ENCODE results near the gene TTC39C. TPM values are rescaled to one million over a fixed set of nuclear protein-coding genes. Genes with fewer than 3 reads are reported as not detected.

The TTC39C gene
- total RNA-seq, 1 donor from 2014 or later: 41.5 TPM

- no peak for DNase-seq
Measured at GRCh38 chr18:23992089-23992940, 22.2 kb upstream of the TTC39C start.

GRCh38 chr18:23992941-23993280, 21.6 kb upstream of the TTC39C start:
- DNase-seq: no peak

DNA sequence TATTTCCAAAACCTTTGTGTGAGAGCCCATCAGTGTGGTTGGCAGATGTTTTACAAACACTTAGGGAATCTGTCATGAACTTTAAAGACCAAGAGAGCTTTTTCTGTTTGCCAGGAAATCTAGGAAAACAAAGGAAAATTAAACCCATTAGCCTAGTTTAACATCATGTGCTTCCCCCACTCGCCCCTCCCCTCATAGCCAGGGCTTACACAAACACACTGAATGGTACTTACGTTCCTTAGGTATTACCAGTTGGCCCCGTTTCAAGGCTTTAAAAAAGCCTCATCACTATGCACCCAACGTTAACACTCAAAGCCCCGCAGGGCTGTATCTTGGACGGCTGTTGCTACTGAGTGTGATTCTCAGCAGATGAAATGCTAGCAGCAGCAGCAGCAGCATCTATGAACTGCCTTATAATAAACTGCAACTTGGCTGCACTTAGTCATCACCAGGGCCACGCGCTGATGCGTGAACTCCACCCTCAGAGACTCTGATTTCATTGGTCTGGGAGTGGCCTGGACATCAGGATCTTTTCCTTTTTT, 20.1 kb upstream of the TTC39C start:
- DNase-seq: no peak

DNA sequence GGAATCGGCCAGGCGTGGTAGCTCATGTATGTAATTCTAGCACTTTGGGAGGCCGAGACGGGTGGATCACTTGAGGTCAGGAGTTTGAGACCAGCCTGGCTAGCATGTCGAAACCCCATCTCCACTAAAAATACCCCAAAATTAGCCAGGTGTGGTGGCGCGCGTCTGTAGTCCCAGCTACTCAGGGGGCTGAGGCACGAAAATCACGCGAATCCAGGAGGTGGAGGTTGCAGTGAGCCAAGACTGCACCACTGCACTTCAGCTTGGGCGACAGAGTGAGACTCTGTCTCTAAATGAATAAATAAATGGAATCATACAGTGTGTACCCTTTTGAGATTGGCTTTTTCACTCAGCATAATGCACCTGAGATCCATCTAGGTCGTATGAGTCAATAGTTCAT, 19.4 kb upstream of the TTC39C start:
- DNase-seq: no peak

DNA sequence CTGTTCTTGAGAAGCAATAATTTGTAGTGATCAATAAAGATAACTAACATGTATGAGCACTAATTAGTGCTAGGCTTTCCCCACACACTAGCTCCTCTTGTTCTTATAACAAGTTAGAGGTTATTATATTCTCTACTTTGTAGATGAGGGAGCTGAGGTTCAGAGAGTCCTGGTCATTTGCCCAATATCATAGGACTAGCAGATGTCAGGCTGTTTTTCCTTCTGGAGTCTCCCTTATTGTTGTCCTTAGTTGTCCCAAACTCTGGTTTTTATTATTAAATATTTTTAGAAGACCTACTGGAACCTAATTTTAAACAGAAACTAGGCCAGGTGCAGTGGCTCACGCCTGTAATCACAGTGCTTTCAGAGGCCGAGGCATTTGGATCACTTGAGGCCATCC, 16.5 kb upstream of the TTC39C start:
- no peak for DNase-seq

- no peak for DNase-seq
Measured at GRCh38 chr18:23998820-23999219, 15.7 kb upstream of the TTC39C start.

- DNase-seq: no peak
Measured at GRCh38 chr18:24000613-24001490, 13.7 kb upstream of the TTC39C start.

GRCh38 chr18:24002479-24002878, 12.1 kb upstream of the TTC39C start:
- no peak for DNase-seq

DNA sequence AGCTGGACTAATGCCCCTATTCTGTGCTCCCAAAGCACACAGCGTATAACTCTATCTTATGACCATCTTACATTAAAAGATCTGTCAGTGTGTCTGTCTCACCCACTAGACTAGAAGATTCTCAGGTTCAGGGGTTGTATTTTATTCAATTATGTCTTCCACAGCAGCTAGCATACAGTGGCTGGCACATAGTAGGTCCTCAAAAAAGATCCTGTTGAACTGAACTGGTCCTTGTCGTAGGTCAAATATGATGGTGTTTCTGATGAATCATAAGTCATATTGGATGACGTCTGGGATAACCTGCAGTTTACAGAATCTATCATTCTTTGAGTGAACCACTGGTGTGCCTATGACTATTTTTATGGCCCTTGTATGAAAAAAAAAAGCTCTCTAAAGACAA, 11.3 kb upstream of the TTC39C start:
- DNase-seq: no peak

- no peak for DNase-seq
Measured at GRCh38 chr18:24003903-24004640, 10.5 kb upstream of the TTC39C start.

- no peak for DNase-seq
Measured at GRCh38 chr18:24006712-24007313, 7.7 kb upstream of the TTC39C start.

GRCh38 chr18:24009246-24009645, 5.3 kb upstream of the TTC39C start:
- DNase-seq: no peak

- DNase-seq: no peak
Measured at GRCh38 chr18:24009651-24010333, 4.8 kb upstream of the TTC39C start.

DNA sequence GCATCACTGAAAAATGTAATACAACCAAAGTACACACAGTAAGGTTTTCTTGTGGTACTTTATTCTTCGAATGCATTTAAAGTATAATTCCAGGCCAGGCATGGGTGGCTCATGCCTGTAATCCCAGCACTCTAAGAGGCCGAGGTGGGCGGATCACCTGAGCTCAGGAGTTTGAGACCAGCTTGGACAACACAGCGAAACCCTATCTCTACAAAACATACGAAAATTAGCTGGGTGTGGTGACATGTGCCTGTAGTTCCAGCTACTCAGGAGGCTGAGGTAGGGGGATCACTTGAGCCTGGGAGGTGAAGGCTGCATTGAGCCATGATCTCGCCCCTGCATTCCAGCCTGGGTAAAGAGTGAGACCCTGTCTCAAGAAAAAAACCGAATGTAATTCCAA, 3.9 kb upstream of the TTC39C start:
- no peak for DNase-seq

DNA sequence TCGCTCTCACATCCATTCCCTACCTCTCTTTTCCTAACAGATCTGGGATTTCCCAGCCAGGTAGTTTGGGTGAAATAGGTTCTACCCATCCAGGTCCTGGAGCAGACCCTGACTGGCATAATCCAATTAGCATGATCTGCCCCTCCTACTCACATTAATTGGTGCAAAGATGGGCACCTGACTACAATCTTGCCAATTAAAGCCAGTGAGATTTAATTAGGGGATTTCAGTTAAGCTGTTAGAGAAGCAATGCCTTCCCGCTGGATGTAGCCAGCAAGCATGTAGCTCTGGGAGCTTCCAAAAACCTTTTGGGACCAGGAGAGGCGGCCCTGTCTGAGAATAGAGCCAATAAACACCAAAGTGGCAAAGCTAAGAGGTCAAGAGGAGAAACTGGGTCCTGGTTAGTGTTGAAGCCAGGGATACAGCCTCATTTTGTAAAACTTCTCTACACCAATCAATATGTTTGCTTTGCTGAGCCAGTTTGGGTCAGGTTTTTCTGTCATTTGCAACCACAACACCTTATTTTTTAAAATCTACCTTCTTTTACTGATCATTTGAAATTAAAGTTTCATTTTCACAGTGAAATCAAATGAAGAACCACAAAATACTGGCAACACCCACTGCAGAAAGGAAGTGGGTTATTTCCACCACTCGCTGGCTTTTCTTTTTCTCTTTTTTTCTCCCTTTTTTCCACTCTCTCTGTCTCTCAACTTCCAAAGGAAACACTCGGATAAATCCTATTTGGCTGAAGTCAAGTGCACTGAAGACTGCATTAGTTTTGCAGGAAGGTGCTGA, 3.2 kb upstream of the TTC39C start:
- DNase-seq: no peak

DNA sequence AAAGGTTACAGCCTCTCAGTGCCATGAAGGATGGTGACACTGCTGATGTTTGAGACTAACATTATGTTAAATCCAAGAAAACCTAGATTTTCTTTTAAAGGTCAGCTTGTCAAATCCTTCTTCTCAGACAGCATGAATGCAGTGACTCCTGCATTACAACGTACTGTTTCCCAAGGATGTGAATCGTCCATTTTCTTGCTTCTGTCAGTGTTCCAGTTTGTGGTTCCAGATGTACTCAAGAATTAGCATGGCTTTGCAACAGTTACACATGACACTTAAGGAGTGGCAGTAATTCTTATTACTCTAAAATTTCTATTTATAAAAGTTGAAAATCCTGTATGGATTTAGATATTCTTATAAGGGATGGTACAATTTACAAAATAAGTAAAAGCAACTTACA, 1.5 kb upstream of the TTC39C start:
- no peak for DNase-seq

DNA sequence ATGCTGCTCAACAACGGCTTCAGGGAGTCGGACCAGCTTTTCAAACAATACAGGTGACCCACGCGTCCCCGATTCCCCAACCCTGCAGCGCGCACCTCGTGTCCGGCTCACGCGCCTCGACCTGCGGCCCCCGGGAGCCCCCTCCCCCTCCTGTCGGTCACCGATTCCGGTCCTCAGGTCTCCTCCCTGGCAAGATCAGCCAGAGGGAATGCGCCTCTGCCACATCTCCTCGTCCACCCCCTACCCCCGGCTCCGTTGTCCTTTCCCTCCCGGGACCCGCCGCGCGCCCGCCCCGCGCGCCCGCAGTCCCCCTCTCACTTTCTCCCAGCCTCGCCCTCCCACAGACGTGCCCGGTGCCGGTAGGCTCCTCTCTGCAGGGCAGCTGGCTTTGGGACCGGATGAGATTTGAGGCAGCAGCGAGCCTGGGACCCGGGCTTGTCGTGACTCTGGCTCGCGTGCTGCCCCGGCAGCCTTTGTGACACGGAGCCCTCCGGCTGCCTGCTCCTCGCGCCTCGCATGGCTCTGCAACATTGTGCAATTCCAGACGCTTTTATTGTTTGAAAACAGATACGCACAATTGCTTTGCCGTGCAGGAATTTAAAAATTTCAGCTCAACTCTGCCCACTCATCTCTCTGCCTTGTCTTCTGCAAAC, 558 bp downstream of the TTC39C start:
- DNase-seq: peak; percentile 50

DNA sequence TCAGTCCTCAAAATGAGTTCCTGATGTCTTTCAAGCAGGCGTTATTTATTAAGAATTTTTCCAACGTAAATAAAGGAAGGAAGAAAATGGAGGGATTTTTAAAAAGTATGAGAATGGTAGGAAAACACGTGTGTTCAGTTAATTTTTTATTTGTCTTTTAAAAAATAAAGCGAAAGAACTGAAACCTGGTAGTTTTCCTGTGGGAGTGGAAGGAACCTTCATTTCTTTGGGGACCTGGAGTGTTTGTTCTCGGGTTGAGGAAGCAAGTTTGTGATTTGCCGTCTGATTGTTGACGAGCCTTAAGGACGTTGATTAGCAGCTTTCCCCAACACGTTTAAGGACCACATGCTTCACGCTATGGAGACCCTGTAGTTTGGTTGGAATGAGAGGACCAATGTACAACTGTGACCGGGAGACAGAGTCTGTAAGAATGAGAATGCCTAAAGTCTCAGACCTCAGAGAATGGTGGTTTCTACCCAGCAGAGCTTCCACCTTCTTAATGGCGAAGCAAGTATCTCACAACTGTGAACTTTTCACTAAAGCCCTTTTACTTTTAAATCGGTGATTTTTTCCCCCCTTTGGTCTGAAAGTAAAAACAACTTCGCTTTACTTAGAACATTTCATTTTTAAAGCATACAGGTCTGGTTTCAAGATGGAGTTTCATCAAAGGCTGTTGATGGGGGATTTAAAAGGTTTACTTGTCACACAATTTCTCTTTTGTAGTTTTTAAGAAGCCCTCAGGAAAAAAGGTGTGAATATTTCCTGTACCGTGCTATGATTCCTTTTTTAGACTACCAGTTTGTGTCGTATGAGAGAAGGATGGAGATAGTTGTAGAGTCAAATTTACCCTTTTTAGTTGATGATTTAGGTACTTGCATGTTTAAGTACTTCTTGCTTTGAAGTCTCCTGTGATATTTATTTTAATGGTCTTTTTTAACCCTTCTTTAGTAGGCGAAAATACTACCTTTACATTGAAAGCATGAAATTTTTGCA, 1.4 kb downstream of the TTC39C start:
- no peak for DNase-seq

- DNase-seq: no peak
Measured at GRCh38 chr18:24016643-24017042, 2.1 kb downstream of the TTC39C start.
